HPDE6-E6E7 (cell line): ENCODE measurements around the gene TMC6.
A peak's percentile ranks its signal among the peaks of the same experiment; 100 is the strongest.
"Not testable (repeated sequence)": the region's sequence is repeated elsewhere in the genome, so short reads cannot be mapped to it uniquely, and the experiment has no call there.

ENCODE experiments used
- DNase-seq: peaks from one replicate; pipeline ENCODE4 v3.0.0; 2011; ENCODE audit warnings: missing footprints; ENCODE audit errors: extremely low spot score

Gene TMC6, protein sequence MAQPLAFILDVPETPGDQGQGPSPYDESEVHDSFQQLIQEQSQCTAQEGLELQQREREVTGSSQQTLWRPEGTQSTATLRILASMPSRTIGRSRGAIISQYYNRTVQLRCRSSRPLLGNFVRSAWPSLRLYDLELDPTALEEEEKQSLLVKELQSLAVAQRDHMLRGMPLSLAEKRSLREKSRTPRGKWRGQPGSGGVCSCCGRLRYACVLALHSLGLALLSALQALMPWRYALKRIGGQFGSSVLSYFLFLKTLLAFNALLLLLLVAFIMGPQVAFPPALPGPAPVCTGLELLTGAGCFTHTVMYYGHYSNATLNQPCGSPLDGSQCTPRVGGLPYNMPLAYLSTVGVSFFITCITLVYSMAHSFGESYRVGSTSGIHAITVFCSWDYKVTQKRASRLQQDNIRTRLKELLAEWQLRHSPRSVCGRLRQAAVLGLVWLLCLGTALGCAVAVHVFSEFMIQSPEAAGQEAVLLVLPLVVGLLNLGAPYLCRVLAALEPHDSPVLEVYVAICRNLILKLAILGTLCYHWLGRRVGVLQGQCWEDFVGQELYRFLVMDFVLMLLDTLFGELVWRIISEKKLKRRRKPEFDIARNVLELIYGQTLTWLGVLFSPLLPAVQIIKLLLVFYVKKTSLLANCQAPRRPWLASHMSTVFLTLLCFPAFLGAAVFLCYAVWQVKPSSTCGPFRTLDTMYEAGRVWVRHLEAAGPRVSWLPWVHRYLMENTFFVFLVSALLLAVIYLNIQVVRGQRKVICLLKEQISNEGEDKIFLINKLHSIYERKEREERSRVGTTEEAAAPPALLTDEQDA

DNA sequence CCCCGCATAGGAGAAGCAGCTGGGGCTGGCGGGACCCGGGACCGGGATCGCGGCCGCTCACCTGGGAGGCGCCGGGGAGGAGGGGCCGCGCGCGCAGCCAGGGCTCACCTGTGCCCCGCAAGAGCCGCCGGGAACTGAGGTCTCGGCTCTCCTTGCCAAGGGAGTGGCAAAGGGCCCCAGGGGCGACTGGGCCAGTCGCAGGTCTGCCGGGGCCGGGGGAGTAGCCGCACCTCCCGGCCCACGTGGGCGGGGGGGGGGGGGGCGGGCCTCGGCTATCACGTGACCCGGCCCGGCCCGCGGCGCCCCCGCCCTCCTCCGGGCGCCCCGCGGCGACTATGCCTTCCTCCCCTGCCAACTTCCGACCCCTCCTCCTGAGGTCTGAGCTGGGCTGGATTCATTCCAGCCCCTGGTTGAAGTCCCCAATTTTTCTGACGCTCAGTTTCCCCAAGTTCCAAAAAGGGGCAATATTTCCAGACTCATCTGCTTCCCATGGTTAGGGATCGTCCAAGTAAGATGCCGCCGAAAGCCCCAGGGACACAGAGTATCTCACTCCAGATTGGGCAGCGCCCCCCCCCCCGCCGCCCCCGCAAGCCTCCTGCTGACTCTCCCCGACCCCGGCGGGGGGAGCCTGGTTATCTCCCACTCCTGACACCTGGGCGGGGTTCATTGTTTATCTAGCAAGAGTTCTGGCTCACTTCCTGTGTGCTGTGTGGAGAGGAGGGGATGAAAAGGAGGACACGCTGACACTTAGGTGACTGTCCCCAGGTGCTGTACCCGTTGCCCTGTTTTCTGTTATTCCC lies at the start of gene TMC6:
TMC6 (minus strand) TSS at position 205 of the 800 bp plus-strand sequence. CDS start 1,923 bp downstream, outside the sequence.
- peak; percentile 91 for DNase-seq

- DNase-seq: no peak
Measured at GRCh38 chr17:78176548-78177025, 48.0 kb upstream of the TMC6 start.

- DNase-seq: no peak
Measured at GRCh38 chr17:78175643-78175981, 47.1 kb upstream of the TMC6 start.

GRCh38 chr17:78174870-78175642 lies 46.5 kb upstream of the TMC6 start:
- no peak for DNase-seq

GRCh38 chr17:78174346-78174869 lies 45.9 kb upstream of the TMC6 start:
- DNase-seq: no peak

GRCh38 chr17:78173097-78173715 lies 44.7 kb upstream of the TMC6 start:
- DNase-seq: no peak

GRCh38 chr17:78172249-78173051 lies 43.9 kb upstream of the TMC6 start:
- DNase-seq: no peak

- not testable (repeated sequence) for DNase-seq
Measured at GRCh38 chr17:78171591-78172248, 43.2 kb upstream of the TMC6 start.

DNA sequence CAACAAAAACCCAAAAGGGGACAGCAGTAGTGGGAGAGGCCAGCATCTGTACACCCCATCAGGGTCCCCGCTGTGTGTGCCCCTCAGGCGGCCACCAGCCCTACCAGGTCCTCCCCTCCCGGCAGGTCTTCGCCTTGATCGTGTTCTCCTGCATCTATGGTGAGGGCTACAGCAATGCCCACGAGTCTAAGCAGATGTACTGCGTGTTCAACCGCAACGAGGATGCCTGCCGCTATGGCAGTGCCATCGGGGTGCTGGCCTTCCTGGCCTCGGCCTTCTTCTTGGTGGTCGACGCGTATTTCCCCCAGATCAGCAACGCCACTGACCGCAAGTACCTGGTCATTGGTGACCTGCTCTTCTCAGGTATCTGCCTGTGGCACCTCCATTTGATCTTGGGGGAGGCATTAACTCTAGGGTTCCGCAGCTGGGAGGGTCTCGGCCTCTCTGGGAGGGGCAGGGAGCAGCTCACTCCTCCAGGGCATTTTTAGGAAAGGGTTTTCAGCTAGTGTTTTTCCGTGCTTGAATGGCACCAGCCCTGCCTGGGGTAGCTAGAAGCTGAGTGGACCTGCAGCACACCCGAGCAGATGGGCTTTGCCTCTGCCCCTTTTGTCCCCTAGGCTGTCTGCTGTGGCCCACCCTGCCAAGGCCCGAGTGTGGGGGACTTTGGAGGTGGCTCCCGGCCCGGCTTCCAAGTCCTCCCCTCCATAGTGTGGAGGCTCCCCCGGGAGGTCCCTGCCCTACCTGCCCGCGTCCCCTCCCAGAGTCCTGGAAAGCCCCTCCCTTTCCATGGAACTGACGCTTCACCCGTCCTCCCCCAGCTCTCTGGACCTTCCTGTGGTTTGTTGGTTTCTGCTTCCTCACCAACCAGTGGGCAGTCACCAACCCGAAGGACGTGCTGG lies 42.4 kb upstream of the TMC6 start:
- no peak for DNase-seq

- no peak for DNase-seq
Measured at GRCh38 chr17:78168903-78169793, 40.6 kb upstream of the TMC6 start.

DNA sequence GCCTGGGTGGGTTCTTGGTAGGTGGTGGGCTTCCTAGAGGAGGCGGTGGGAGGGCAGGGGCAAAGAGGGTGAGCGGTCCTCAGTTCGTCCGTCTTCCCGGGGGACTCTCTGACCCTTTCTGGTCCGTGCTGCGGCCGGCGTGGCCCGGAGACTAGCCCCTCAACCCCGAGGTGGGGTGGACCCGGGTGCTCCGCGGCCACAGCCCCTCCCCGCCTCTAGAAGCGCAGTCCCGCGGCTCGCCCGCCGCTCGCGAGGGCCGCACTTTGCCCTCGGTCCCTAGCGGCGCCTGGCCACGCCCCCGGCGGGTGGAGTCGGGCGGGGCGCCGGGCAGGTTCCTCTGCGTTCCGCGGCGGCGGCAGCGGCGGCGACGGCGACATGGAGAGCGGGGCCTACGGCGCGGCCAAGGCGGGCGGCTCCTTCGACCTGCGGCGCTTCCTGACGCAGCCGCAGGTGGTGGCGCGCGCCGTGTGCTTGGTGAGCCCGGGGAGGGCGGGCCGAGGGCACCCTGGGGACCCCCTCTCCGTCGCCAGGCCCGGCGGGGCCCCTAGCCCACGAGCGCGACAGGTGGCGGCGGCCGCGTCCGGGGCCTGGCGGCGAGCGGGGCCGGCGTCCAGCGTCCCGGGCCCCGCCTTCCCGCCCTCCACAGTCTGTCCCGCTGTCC lies 39.8 kb upstream of the TMC6 start, which contains the start of gene SYNGR2:
SYNGR2 (plus strand) TSS at position 340 of the 661 bp plus-strand sequence; CDS start at position 376, 36 bp downstream.
- no peak for DNase-seq

- DNase-seq: no peak
Measured at GRCh38 chr17:78166416-78166815, 37.9 kb upstream of the TMC6 start.

DNA sequence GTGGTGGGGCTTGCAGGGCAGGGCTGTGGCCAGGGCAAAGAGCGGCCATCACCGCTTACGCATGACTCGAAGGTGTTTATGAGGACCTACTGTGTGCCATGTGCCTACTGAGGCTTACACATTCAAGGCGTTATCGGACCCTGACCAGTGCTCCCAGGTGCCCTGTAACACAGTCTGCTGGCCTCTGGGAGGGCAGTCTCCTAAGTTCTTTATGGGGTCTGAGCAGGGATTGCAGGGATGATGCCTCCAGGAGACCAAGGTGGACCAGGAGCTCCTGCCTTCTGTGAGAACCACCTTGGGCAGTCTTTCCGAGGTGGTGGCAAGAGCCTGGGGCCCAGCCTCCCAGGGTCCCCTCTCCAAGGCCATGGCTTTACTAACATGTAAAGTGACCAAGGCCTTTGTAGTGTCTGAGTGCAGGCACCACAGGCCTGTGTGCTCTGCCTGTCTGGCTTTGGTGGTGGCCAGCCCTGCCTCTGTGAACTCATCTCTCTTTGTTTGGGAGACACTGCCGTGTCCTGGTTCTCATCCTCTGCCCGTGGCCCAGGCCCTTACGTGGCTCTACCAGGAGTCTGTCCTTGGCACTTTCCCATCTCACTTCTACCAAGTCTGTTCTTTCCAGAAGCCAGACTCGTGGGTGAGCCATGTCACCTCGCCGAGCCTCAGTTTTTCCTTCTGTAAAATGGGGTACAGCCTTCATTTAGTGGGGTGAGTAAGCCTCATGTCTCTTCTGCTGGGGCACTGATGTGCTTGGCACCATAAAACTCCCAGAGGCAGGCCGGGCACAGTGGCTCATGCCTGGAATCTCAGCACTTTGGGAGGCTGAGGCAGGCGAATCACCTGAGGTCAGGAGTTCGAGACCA lies 36.4 kb upstream of the TMC6 start:
- no peak for DNase-seq

DNA sequence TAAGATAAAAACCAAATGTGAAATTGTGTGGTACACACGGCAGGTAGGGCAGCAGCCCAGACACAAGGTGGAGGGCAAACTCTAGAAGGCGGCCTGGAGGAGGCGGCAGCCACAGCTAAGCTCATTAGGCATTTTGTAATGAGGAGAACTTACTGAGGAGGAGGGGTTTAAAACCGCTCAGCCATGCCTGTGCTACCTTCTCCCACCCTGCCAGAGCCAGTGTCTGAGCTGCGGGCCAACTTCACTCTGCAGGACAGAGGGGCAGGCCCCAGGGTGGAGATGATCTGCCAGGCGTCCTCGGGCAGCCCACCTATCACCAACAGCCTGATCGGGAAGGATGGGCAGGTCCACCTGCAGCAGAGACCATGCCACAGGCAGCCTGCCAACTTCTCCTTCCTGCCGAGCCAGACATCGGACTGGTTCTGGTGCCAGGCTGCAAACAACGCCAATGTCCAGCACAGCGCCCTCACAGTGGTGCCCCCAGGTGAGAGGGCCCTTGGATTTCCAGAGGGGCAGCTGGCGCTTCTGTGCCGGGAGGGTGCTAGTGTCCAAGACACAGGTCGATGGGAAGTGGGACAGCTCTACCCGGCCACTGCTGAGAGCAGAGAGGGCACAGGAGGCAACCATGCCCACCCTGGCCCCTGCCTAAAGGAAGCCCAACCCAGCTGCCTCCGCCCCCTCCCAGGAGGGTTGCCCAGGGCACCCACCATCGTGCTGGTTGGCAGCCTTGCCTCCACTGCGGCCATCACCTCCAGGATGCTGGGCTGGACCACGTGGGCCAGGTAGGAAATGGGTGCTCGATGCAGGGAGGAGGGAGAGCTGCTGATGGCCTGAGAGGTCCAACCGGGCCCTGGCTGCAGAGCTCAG lies 35.6 kb upstream of the TMC6 start:
- DNase-seq: no peak
